Neutrophil (primary cell): Measurements from ENCODE around the gene SLC13A3.

Experiments
- H3K27ac ChIP-seq: fragments of 200-600 bp; sonication (generic); 2 replicates; pipeline ENCODE4 v1.5.1; 2016; ENCODE audit warnings: mild to moderate bottlenecking, moderate library complexity
- H3K27me3 ChIP-seq: fragments of 200-600 bp; sonication (generic); 2 replicates; pipeline ENCODE4 v1.6.0; 2016; ENCODE audit warnings: mild to moderate bottlenecking
- H3K36me3 ChIP-seq: fragments of 200-600 bp; sonication (generic); 2 replicates; pipeline ENCODE4 v1.5.1; 2017
- H3K4me1 ChIP-seq, 2 experiments: fragments of 200-600 bp in 1 of 2; sonication (generic) in 1 of 2; 1 replicate in 1 of 2; 2 replicates in 1 of 2; pipeline versions ENCODE4 v1.5.1 to v1.6.1; 2013 to 2016; ENCODE audit warnings: low read depth in 1 of 2, low read length in 1 of 2, mild to moderate bottlenecking in 1 of 2, moderate library complexity in 1 of 2; ENCODE audit not compliant: control insufficient read depth in 1 of 2, insufficient read depth in 1 of 2
- H3K4me3 ChIP-seq, 2 experiments: fragments of 200-600 bp in 1 of 2; sonication (generic) in 1 of 2; 1 replicate in 1 of 2; 2 replicates in 1 of 2; pipeline ENCODE4 v1.5.1; 2013 to 2016; ENCODE audit warnings: low read depth in 1 of 2, low read length in 1 of 2, mild to moderate bottlenecking in 1 of 2, moderate library complexity in 1 of 2
- H3K9me3 ChIP-seq: fragments of 200-600 bp; sonication (generic); 2 replicates; pipeline ENCODE4 v1.5.1; 2016
- CTCF ChIP-seq: fragments of 200-600 bp; sonication (generic); IDR thresholded peaks from 2 replicates; pipeline ENCODE4 v1.5.1; 2016; ENCODE audit warnings: antibody characterized with exemption

The SLC13A3 gene

GRCh38 chr20:46587986-46588385 is 63.3 kb downstream of the SLC13A3 start:
- Histone ChIP-seq H3K27me3 (no peaks in the 10 kb centered on the region), H3K4me1 (no peaks in the 10 kb centered on the region), H3K36me3 (no peaks in the 10 kb centered on the region), H3K9me3 (no peaks in the 10 kb centered on the region), H3K4me3 (no peak overlapping the region), H3K27ac (no peak overlapping the region)
- TF ChIP-seq CTCF = no peak

- Histone ChIP-seq H3K27ac (no peak overlapping the region), H3K27me3 (no peaks in the 10 kb centered on the region), H3K4me3 (no peak overlapping the region), H3K4me1 (no peaks in the 10 kb centered on the region), H3K36me3 (no peaks in the 10 kb centered on the region), H3K9me3 (no peaks in the 10 kb centered on the region)
- TF ChIP-seq CTCF = no peak
Observed at GRCh38 chr20:46586724-46587123, 64.5 kb downstream of the SLC13A3 start.

- Histone ChIP-seq H3K36me3 (no peaks in the 10 kb centered on the region), H3K27ac (no peak overlapping the region), H3K4me1 (no peaks in the 10 kb centered on the region), H3K9me3 (no peaks in the 10 kb centered on the region), H3K27me3 (no peaks in the 10 kb centered on the region), H3K4me3 (no peak overlapping the region)
- no peak for TF ChIP-seq CTCF
Observed at GRCh38 chr20:46584508-46584907, 66.8 kb downstream of the SLC13A3 start.

GRCh38 chr20:46583411-46584214 is 67.6 kb downstream of the SLC13A3 start:
- no peaks in the 10 kb centered on the region for H3K36me3 ChIP-seq
- H3K27ac ChIP-seq = no peak overlapping the region
- H3K4me1 ChIP-seq = no peaks in the 10 kb centered on the region
- TF ChIP-seq CTCF = no peak
- H3K4me3 ChIP-seq = no peak overlapping the region
- H3K27me3 ChIP-seq = no peaks in the 10 kb centered on the region
- H3K9me3 ChIP-seq = no peaks in the 10 kb centered on the region

GRCh38 chr20:46582648-46583047 is 68.6 kb downstream of the SLC13A3 start:
- no peaks in the 10 kb centered on the region for H3K36me3 ChIP-seq
- H3K4me3 ChIP-seq = no peak overlapping the region
- no peak overlapping the region for H3K27ac ChIP-seq
- no peaks in the 10 kb centered on the region for H3K27me3 ChIP-seq
- H3K9me3 ChIP-seq = no peaks in the 10 kb centered on the region
- TF ChIP-seq CTCF = no peak
- no peaks in the 10 kb centered on the region for H3K4me1 ChIP-seq
